HFFc6 (cell line): ENCODE data around the gene SPRED2. TPM values are rescaled to one million over a fixed set of nuclear protein-coding genes. Genes with fewer than 3 reads are reported as not detected.

ENCODE experiments used
- DNase-seq: peaks from one replicate; pipeline ENCODE4 v3.0.0-alpha.2; 2018
- H3K27ac Mint-ChIP-seq: 2 replicates; pipeline ENCODE4 v1.8.0; 2020; ENCODE audit warnings: mild to moderate bottlenecking, mixed read lengths
- H3K27me3 Mint-ChIP-seq: 2 replicates; pipeline ENCODE4 v1.8.0; 2021; ENCODE audit warnings: mild to moderate bottlenecking, moderate library complexity, mixed read lengths; ENCODE audit not compliant: insufficient read depth
- H3K36me3 Mint-ChIP-seq: 2 replicates; pipeline ENCODE4 v1.8.0; 2021; ENCODE audit warnings: low read depth, mixed read lengths
- H3K4me1 Mint-ChIP-seq: 2 replicates; pipeline ENCODE4 v1.8.0; 2020; ENCODE audit warnings: low read depth, mixed read lengths
- H3K4me3 Mint-ChIP-seq: 2 replicates; pipeline ENCODE4 v1.8.0; 2020; ENCODE audit warnings: mild to moderate bottlenecking, moderate library complexity, mixed read lengths
- H3K9me3 Mint-ChIP-seq: 2 replicates; pipeline ENCODE4 v1.8.0; 2020; ENCODE audit warnings: mild to moderate bottlenecking, mixed read lengths
- total RNA-seq, 6 experiments: library from RNA; stranded (reverse); fragmentation: NEBNext Ultra II Directional; extraction: Animal tissue kit (Norgen Biotek cat#: 25700); gene quantifications; 2 replicates in 1 of 6; 3 replicates in 5 of 6; pipeline ENCODE4 v1.2.3, GENCODE V29; 2021
- TF ChIP-seq, protein P1 (sequence below): fragments of 200-600 bp; sonication (generic); IDR thresholded peaks from 2 replicates; pipeline ENCODE4 v1.5.0; 2021; ENCODE audit warnings: antibody characterized with exemption, mild to moderate bottlenecking

The SPRED2 gene
- total RNA-seq, 6 experiments from 2014 or later: 28.7 to 38.5 (median 33.3) TPM

DNA sequence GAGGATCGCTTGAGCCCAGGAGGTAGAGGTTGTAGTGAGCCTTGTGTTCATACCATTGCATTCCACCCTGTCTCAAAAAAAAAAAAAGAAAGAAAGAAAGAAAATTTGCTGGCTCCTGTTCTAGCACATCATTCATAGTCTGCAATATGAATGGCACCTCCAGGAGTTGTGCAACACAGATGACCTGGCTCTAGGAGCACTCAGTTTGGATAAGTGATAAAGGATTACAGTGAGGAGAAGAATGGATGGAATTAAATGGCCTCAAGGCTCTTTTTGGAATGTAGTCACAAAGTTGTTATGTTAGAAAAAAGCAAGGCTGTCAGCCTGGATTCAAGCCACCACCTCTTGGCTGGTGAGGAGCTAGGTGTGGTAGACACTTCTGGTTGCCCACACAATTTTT is 21.5 kb upstream of the SPRED2 start:
- no peaks in the 10 kb centered on the region; the same call in 1 of the 2 replicates for H3K27me3 Mint-ChIP-seq
- no peaks in the 10 kb centered on the region for H3K36me3 Mint-ChIP-seq
- TF ChIP-seq, protein P1, sequence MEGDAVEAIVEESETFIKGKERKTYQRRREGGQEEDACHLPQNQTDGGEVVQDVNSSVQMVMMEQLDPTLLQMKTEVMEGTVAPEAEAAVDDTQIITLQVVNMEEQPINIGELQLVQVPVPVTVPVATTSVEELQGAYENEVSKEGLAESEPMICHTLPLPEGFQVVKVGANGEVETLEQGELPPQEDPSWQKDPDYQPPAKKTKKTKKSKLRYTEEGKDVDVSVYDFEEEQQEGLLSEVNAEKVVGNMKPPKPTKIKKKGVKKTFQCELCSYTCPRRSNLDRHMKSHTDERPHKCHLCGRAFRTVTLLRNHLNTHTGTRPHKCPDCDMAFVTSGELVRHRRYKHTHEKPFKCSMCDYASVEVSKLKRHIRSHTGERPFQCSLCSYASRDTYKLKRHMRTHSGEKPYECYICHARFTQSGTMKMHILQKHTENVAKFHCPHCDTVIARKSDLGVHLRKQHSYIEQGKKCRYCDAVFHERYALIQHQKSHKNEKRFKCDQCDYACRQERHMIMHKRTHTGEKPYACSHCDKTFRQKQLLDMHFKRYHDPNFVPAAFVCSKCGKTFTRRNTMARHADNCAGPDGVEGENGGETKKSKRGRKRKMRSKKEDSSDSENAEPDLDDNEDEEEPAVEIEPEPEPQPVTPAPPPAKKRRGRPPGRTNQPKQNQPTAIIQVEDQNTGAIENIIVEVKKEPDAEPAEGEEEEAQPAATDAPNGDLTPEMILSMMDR: no peak
- H3K27ac Mint-ChIP-seq: no peak overlapping the region
- no peaks in the 10 kb centered on the region for H3K9me3 Mint-ChIP-seq
- peak; percentile 59 for DNase-seq
- H3K4me3 Mint-ChIP-seq: no peak overlapping the region
- H3K4me1 Mint-ChIP-seq: peaks cover 46% of the 10 kb centered on the region

DNA sequence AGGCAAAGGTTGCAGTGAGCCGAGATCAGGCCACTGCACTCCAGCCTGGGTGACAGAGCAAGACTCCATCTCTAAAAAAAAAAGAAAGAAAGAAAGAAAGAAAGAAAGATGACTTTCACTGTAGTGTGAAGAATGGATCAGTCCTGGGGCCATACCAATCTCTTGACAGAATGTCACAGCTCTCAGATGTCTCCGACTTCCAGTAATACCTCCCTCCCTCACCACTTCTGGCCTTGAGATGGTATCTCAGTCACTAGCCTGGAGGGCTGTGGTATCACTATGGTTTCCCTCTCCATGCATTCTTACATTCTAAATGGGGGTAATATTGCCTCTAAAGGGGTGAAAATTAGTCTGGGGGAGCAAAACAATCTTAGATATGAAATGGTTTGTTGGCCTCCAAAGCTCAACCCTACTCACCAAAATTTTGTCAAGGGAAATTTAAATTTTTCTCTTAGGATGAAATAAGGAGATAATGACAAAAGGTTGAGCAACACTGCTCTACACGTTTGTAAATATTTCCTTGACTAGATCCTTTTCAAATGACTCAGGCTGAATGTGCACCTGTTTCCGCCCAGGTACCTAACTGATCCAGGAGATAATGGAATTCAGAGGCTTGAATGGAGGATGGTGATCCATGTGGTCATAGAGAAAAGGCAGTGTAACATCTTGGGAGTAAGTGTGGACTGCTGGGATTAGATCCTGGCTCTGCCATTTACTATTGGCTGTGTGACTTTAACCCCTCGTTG is 19.9 kb upstream of the SPRED2 start:
- peaks cover 8% of the 10 kb centered on the region for H3K9me3 Mint-ChIP-seq
- no peak for DNase-seq
- H3K27ac Mint-ChIP-seq: no peak overlapping the region
- H3K4me1 Mint-ChIP-seq: peaks cover 44% of the 10 kb centered on the region
- no peaks in the 10 kb centered on the region; the same call in 1 of the 2 replicates for H3K27me3 Mint-ChIP-seq
- H3K4me3 Mint-ChIP-seq: no peak overlapping the region
- TF ChIP-seq, protein P1: no peak
- peaks cover 5% of the 10 kb centered on the region; the same call in 1 of the 2 replicates for H3K36me3 Mint-ChIP-seq

DNA sequence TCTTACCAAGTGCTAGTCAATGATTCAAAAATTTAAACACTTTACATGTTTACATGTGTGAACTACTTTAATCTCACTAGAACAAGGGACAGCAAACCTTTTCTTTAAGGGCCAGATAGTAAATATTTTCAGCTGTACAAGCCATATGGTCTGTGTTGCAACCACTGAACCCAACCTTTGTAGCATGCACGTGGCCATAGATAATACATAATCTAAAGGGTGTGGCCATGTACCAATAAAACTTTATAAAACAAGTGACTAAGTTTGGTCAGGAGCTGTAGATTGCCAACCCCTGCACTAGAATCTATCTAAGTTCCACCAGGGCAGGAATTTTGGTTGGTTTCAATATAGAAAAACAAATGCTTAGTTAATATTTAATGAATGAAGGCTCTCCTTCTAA is 18.4 kb upstream of the SPRED2 start:
- TF ChIP-seq, protein P1: no peak
- Mint-ChIP-seq H3K27me3 (no peaks in the 10 kb centered on the region; the same call in 1 of the 2 replicates), H3K4me1 (peaks cover 32% of the 10 kb centered on the region), H3K4me3 (no peak overlapping the region), H3K36me3 (peaks cover 5% of the 10 kb centered on the region; the same call in 1 of the 2 replicates), H3K27ac (no peak overlapping the region), H3K9me3 (peaks cover 8% of the 10 kb centered on the region)
- DNase-seq: no peak

DNA sequence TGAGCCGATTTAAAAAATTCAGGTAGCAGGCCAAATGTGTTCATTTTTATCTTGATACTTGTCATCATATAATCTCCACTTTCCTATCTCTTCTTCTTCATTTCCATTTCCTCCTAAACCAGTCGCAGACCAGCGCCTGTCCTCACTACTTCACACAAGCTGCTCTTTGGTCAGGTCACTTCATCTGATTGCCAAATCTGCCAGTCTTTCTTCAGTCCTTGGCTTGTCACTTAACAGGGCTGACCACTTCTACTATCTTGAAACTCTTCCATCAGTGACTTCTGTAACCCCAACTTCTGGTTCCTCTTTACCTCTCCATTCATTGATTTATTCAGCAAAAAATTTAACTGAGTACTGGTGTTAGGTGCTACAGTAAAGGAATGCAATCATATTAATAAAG is 18.0 kb upstream of the SPRED2 start:
- no peak for DNase-seq
- peaks cover 5% of the 10 kb centered on the region; the same call in 1 of the 2 replicates for H3K36me3 Mint-ChIP-seq
- peaks cover 28% of the 10 kb centered on the region for H3K4me1 Mint-ChIP-seq
- H3K4me3 Mint-ChIP-seq: no peak overlapping the region
- H3K27ac Mint-ChIP-seq: no peak overlapping the region
- H3K9me3 Mint-ChIP-seq: peaks cover 8% of the 10 kb centered on the region
- TF ChIP-seq, protein P1: no peak
- no peaks in the 10 kb centered on the region; the same call in 1 of the 2 replicates for H3K27me3 Mint-ChIP-seq

DNA sequence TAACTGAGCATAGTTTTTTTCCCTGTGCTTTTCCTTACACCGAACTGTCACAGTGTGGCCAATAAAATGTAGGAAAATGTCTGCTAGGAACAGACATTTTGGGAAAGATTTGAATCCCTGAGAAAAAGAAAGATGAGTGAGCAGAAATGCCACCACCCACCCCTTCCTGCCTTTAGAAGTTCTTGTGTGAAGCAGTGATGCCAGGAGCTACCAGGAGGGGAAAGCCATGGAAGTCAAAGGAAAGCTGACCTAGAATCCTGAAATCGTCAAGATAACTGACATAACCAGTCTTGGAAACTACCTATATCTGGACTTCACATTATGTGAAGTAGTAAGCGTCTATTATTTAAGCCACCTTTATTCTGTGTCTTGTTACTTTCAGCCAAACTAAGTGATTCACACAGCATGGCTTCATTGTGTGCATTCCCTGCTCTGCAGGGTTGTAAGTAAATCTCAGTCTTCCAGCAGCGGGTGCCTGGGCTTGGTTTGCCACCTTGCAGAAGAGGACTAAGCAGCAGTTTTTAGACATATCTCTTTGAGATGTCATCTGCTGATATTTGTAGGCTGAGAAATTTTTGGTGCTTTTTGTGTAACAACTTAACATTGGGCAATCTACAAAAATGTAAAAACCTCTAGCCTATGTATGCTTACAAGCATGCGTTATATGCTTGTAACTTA is 11.2 kb upstream of the SPRED2 start:
- Mint-ChIP-seq H3K9me3 (peaks cover 8% of the 10 kb centered on the region), H3K27ac (no peak overlapping the region), H3K4me1 (peaks cover 12% of the 10 kb centered on the region), H3K36me3 (peaks cover 5% of the 10 kb centered on the region; the same call in 1 of the 2 replicates), H3K27me3 (no peaks in the 10 kb centered on the region; the same call in 1 of the 2 replicates), H3K4me3 (no peak overlapping the region)
- TF ChIP-seq, protein P1: no peak
- DNase-seq: no peak
